Osteocyte (in vitro differentiated cells): ENCODE measurements around the gene KHNYN. TPM values are rescaled to one million over a fixed set of nuclear protein-coding genes. Genes with fewer than 3 reads are reported as not detected.
"Not testable (repeated sequence)": the region's sequence is repeated elsewhere in the genome, so short reads cannot be mapped to it uniquely, and the experiment has no call there.

ENCODE experiments used
- DNase-seq: peaks from one replicate; pipeline ENCODE4 v3.0.0; 2021; ENCODE audit warnings: mixed read lengths; ENCODE audit not compliant: unreplicated experiment; ENCODE audit errors: extremely low spot score
- H3K27ac Mint-ChIP-seq: one replicate; pipeline ENCODE4 v1.8.0; 2021; ENCODE audit warnings: mild to moderate bottlenecking, mixed read lengths; ENCODE audit not compliant: unreplicated experiment
- H3K27me3 Mint-ChIP-seq: one replicate; pipeline ENCODE4 v1.8.0; 2021; ENCODE audit warnings: mixed read lengths; ENCODE audit not compliant: unreplicated experiment
- H3K36me3 Mint-ChIP-seq: one replicate; pipeline ENCODE4 v1.8.0; 2021; ENCODE audit warnings: mixed read lengths; ENCODE audit not compliant: unreplicated experiment
- H3K4me1 Mint-ChIP-seq: one replicate; pipeline ENCODE4 v1.8.0; 2021; ENCODE audit warnings: mixed read lengths; ENCODE audit not compliant: unreplicated experiment
- H3K4me3 Mint-ChIP-seq: one replicate; pipeline ENCODE4 v1.8.0; 2021; ENCODE audit warnings: mild to moderate bottlenecking, moderate library complexity, mixed read lengths; ENCODE audit not compliant: unreplicated experiment
- H3K9me3 Mint-ChIP-seq: one replicate; pipeline ENCODE4 v1.8.0; 2021; ENCODE audit warnings: mixed read lengths; ENCODE audit not compliant: unreplicated experiment
- total RNA-seq: library from RNA; stranded (reverse); gene quantifications from 2 replicates; pipeline ENCODE4 v1.2.1, GENCODE V29; 2021
- TF ChIP-seq, protein P1 (sequence below): fragments of 200-600 bp; sonication (generic); IDR thresholded peaks from 2 replicates; pipeline ENCODE4 v1.5.0; 2021; ENCODE audit warnings: antibody characterized with exemption, mild to moderate bottlenecking, moderate library complexity

The KHNYN gene
- total RNA-seq, 1 donor from 2014 or later, result 60.9 TPM

DNA sequence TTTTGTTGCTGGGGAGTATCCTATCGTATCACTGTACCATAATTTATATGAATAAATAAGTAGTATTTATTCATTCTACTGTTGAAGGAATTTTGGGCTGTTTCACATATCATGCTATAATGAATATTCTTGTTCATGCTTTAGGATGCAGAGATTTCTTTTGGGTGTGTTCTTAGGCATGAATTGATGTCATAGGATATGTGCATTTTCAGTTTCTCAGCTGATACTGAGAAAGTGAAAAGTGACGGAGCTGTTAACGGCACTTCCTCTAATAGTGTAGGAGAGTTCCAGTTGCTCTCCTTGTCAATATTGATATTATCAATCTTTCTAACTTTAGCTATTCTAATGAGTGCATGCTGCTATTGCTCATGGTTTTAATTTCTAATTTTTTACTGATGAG is 36.1 kb downstream of the KHNYN start:
- peaks cover 7% of the 10 kb centered on the region for H3K36me3 Mint-ChIP-seq
- TF ChIP-seq, protein P1, sequence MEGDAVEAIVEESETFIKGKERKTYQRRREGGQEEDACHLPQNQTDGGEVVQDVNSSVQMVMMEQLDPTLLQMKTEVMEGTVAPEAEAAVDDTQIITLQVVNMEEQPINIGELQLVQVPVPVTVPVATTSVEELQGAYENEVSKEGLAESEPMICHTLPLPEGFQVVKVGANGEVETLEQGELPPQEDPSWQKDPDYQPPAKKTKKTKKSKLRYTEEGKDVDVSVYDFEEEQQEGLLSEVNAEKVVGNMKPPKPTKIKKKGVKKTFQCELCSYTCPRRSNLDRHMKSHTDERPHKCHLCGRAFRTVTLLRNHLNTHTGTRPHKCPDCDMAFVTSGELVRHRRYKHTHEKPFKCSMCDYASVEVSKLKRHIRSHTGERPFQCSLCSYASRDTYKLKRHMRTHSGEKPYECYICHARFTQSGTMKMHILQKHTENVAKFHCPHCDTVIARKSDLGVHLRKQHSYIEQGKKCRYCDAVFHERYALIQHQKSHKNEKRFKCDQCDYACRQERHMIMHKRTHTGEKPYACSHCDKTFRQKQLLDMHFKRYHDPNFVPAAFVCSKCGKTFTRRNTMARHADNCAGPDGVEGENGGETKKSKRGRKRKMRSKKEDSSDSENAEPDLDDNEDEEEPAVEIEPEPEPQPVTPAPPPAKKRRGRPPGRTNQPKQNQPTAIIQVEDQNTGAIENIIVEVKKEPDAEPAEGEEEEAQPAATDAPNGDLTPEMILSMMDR, result no peak

GRCh38 chr14:24470450-24470849 is 40.7 kb downstream of the KHNYN start:
- not testable (repeated sequence) for H3K4me1 Mint-ChIP-seq, H3K27ac Mint-ChIP-seq

More for the DNA sequence above, 36.1 kb downstream of the KHNYN start:
- no peak overlapping the region for H3K27ac Mint-ChIP-seq
- H3K9me3 Mint-ChIP-seq, result peaks cover 7% of the 10 kb centered on the region
- DNase-seq, result no peak
- no peak overlapping the region for H3K4me3 Mint-ChIP-seq
- H3K27me3 Mint-ChIP-seq, result peaks cover 2% of the 10 kb centered on the region
- no peaks in the 10 kb centered on the region for H3K4me1 Mint-ChIP-seq

GRCh38 chr14:24473211-24473610 is 43.5 kb downstream of the KHNYN start:
- Mint-ChIP-seq H3K27me3 (peaks cover 2% of the 10 kb centered on the region), H3K36me3 (no peaks in the 10 kb centered on the region), H3K4me1 (no peaks in the 10 kb centered on the region), H3K27ac (no peak overlapping the region), H3K9me3 (peaks cover 4% of the 10 kb centered on the region), H3K4me3 (no peak overlapping the region)
- TF ChIP-seq, protein P1, result no peak
- no peak for DNase-seq

More at GRCh38 chr14:24470450-24470849, 40.7 kb downstream of the KHNYN start:
- not testable (repeated sequence) for H3K4me3 Mint-ChIP-seq, DNase-seq, H3K36me3 Mint-ChIP-seq, H3K9me3 Mint-ChIP-seq, H3K27me3 Mint-ChIP-seq

- no peak for DNase-seq
- Mint-ChIP-seq H3K4me3 (no peak overlapping the region), H3K9me3 (peaks cover 4% of the 10 kb centered on the region), H3K27me3 (no peaks in the 10 kb centered on the region), H3K27ac (no peak overlapping the region), H3K36me3 (no peaks in the 10 kb centered on the region), H3K4me1 (no peaks in the 10 kb centered on the region)
- TF ChIP-seq, protein P1, result no peak
Observed at GRCh38 chr14:24475261-24475660, 45.5 kb downstream of the KHNYN start.

GRCh38 chr14:24479999-24480398 is 50.2 kb downstream of the KHNYN start:
- not testable (repeated sequence) for H3K27ac Mint-ChIP-seq, H3K36me3 Mint-ChIP-seq

DNA sequence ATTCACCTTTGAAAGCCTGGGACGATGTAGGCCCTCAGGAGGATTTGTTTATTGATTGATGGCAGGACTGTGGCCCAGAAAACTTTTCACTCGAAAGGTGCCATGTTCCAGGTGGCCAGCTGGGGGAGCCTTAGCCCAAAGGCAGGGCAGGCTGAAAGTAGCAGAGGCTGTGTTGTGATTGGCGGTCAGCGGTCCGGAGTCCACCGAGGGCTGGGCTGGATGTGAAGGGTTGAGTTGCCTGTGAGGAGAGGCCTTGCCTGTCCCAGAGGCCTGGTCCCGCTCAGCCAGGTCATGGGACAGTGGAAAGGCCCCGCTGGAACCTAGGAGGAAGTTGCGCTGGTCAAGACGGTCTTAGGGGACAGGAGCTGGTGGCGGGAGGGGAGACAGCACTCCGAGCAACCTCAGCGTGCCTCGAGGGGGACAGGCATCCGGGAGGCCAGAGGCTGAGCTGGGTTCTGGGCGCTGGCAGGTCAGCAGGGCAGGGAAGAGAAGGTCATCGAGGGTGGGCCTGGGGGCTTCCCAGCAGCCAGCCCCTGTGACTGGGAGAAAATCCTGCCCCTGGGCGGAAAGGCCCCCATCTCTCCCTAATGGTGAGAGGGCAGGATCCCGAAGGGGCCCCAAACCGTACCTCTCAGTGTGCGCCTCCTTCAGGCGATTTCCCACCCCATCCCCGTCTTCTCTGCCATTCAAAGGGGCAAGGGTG is 52.0 kb downstream of the KHNYN start:
- Mint-ChIP-seq H3K27me3 (no peaks in the 10 kb centered on the region), H3K4me1 (no peaks in the 10 kb centered on the region)
- DNase-seq, result no peak

More at GRCh38 chr14:24479999-24480398, 50.2 kb downstream of the KHNYN start:
- not testable (repeated sequence) for H3K27me3 Mint-ChIP-seq, H3K4me1 Mint-ChIP-seq, H3K4me3 Mint-ChIP-seq, DNase-seq, H3K9me3 Mint-ChIP-seq

DNA sequence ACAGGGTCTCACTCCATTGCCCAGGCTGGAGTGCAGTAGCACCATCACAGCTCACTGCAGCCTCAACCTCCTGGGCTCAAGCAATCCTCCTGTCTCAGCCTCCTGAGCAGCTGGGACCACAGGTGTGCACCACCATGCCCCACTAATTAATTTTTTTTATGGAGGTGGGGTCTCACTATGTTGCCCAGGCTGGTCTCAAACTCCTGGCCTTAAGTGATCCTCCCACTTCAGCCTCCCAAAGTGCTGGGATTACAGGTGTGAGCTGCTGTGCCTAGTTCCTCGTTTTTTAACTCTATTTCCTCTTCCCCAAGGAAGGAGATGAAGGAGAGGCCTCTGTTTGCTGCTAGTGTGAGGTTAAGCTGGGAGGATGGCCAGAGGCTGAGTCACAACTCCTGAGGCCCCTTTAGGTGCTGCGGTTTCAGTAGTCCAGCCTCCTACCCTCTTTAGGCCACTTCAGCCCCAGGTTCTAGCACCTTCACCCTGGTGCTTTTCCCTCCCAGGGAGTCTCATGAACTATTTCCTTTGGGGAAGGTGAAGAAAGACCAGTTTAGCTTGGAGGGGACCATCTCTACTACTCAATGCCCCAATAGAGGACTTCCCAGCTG is 53.0 kb downstream of the KHNYN start:
- H3K27ac Mint-ChIP-seq, H3K4me3 Mint-ChIP-seq, H3K36me3 Mint-ChIP-seq, H3K4me1 Mint-ChIP-seq, DNase-seq, H3K9me3 Mint-ChIP-seq, H3K27me3 Mint-ChIP-seq: not testable (repeated sequence)

More for the DNA sequence above, 52.0 kb downstream of the KHNYN start:
- H3K9me3 Mint-ChIP-seq, result peaks cover 4% of the 10 kb centered on the region
- H3K27ac Mint-ChIP-seq, result no peak overlapping the region
- H3K36me3 Mint-ChIP-seq, result no peaks in the 10 kb centered on the region
- no peak overlapping the region for H3K4me3 Mint-ChIP-seq
- TF ChIP-seq, protein P1, result peak; percentile 37
